ENCODE results near the gene GATA1. TPM values are rescaled to one million over a fixed set of nuclear protein-coding genes. Genes with fewer than 3 reads are reported as not detected.

The GATA1 gene
- total and polyA plus RNA-seq, 4 donors: 0.22 to 0.59 (median 0.42) TPM

GRCh38 chrX:48782216-48782615 is 4.2 kb upstream of the GATA1 start:
- H3K36me3 ChIP-seq (ENCODE audit: control insufficient read depth, insufficient read depth, low read length): no peaks in the 10 kb centered on the region
- WGBS (ENCODE audit: insufficient coverage): 60% methylated on average over 1 of the region's 2 CpGs
- DNase-seq (ENCODE audit: low read depth in 4 of 6, low spot score in 6 of 6): peak in 2 of 6 donors; percentile 37 to 76
- no peaks in the 10 kb centered on the region for H3K9me3 ChIP-seq (ENCODE audit: control insufficient read depth, insufficient read depth, low read length)
- no peak overlapping the region for H3K4me3 ChIP-seq (ENCODE audit: low read depth, low read length)
- no peaks in the 10 kb centered on the region for H3K27me3 ChIP-seq (ENCODE audit: control insufficient read depth, insufficient read depth, low read length)
- no peaks in the 10 kb centered on the region for H3K4me1 ChIP-seq (ENCODE audit: control insufficient read depth, insufficient read depth, low read length)
- H3K27ac ChIP-seq (ENCODE audit: low read depth, low read length): no peak overlapping the region

DNA sequence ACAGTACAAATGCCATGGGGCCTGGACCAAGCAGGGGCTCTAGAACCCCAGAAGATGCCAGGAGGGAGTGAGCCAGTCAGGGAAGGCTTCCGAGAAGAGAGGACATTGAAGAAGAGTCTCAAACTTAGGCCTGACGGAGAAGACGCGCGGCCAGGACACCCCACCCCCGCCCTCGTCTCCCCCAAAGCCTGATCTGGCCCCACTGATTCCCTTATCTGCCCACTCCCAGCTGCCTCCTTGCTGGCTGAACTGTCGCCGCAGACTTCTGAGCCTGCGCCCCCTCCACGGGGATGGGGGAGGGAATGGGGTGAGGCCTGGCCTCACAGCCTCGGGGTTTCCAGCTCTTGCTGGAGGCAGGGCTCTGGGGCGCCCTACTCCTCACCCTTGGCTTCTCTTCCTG is 3.6 kb upstream of the GATA1 start:
- H3K36me3 ChIP-seq (ENCODE audit: control insufficient read depth, insufficient read depth, low read length): no peaks in the 10 kb centered on the region
- no peaks in the 10 kb centered on the region for H3K4me1 ChIP-seq (ENCODE audit: control insufficient read depth, insufficient read depth, low read length)
- H3K4me3 ChIP-seq (ENCODE audit: low read depth, low read length): no peak overlapping the region
- DNase-seq (ENCODE audit: low read depth in 4 of 6, low spot score in 6 of 6): no peak
- peaks cover 2% of the 10 kb centered on the region for H3K27me3 ChIP-seq (ENCODE audit: control insufficient read depth, insufficient read depth, low read length)
- 74% methylated on average over 8 of the region's 13 CpGs for WGBS (ENCODE audit: insufficient coverage)
- H3K27ac ChIP-seq (ENCODE audit: low read depth, low read length): no peak overlapping the region
- no peaks in the 10 kb centered on the region for H3K9me3 ChIP-seq (ENCODE audit: control insufficient read depth, insufficient read depth, low read length)

DNA sequence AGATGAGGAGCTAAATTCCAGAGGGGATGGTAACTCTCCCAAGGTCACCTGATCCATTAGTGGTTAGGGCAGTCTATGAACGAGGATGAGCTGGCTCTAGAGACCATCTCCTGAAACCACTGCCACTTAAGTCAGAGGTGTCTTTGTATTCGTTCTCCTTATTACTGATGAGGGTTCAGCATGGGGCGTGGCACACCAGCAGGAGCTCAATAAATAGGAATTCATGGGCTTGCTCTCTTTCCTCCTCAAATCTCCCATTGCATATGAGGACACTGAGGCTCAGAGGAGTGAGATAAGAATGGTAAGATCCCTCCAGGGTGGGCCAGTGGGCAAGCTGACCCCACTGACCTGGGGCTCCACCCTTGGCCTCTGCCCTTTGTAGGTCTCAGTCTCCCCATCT is 1.7 kb upstream of the GATA1 start:
- Histone ChIP-seq H3K4me1 (ENCODE audit: control insufficient read depth, insufficient read depth, low read length) (no peaks in the 10 kb centered on the region), H3K27ac (ENCODE audit: low read depth, low read length) (no peak overlapping the region), H3K27me3 (ENCODE audit: control insufficient read depth, insufficient read depth, low read length) (peaks cover 2% of the 10 kb centered on the region), H3K4me3 (ENCODE audit: low read depth, low read length) (no peak overlapping the region), H3K36me3 (ENCODE audit: control insufficient read depth, insufficient read depth, low read length) (no peaks in the 10 kb centered on the region), H3K9me3 (ENCODE audit: control insufficient read depth, insufficient read depth, low read length) (no peaks in the 10 kb centered on the region)
- DNase-seq (ENCODE audit: low read depth in 4 of 6, low spot score in 6 of 6): no peak
- WGBS (ENCODE audit: insufficient coverage): 51% methylated on average over 2 of the region's 3 CpGs

GRCh38 chrX:48785186-48785539 is 1.2 kb upstream of the GATA1 start:
- WGBS (ENCODE audit: insufficient coverage): 80% methylated on average over 1 of the region's 1 CpG
- Histone ChIP-seq H3K27ac (ENCODE audit: low read depth, low read length) (no peak overlapping the region), H3K27me3 (ENCODE audit: control insufficient read depth, insufficient read depth, low read length) (peaks cover 2% of the 10 kb centered on the region), H3K36me3 (ENCODE audit: control insufficient read depth, insufficient read depth, low read length) (no peaks in the 10 kb centered on the region), H3K4me1 (ENCODE audit: control insufficient read depth, insufficient read depth, low read length) (no peaks in the 10 kb centered on the region), H3K9me3 (ENCODE audit: control insufficient read depth, insufficient read depth, low read length) (no peaks in the 10 kb centered on the region), H3K4me3 (ENCODE audit: low read depth, low read length) (no peak overlapping the region)
- DNase-seq (ENCODE audit: low read depth in 4 of 6, low spot score in 6 of 6): no peak

GRCh38 chrX:48785540-48786214 is 713 bp upstream of the GATA1 start:
- no peak overlapping the region for H3K27ac ChIP-seq (ENCODE audit: low read depth, low read length)
- WGBS (ENCODE audit: insufficient coverage): 71% methylated on average over 16 of the region's 16 CpGs

GRCh38 chrX:48786825-48787504 is 575 bp downstream of the GATA1 start:
- Histone ChIP-seq H3K27me3 (ENCODE audit: control insufficient read depth, insufficient read depth, low read length) (peaks cover 2% of the 10 kb centered on the region), H3K9me3 (ENCODE audit: control insufficient read depth, insufficient read depth, low read length) (no peaks in the 10 kb centered on the region), H3K27ac (ENCODE audit: low read depth, low read length) (no peak overlapping the region), H3K4me1 (ENCODE audit: control insufficient read depth, insufficient read depth, low read length) (no peaks in the 10 kb centered on the region), H3K4me3 (ENCODE audit: low read depth, low read length) (no peak overlapping the region), H3K36me3 (ENCODE audit: control insufficient read depth, insufficient read depth, low read length) (no peaks in the 10 kb centered on the region)
- WGBS (ENCODE audit: insufficient coverage): 56% methylated on average over 6 of the region's 6 CpGs
- no peak for DNase-seq (ENCODE audit: low read depth in 4 of 6, low spot score in 6 of 6)

More at GRCh38 chrX:48785540-48786214, 713 bp upstream of the GATA1 start:
- no peaks in the 10 kb centered on the region for H3K9me3 ChIP-seq (ENCODE audit: control insufficient read depth, insufficient read depth, low read length)
- H3K36me3 ChIP-seq (ENCODE audit: control insufficient read depth, insufficient read depth, low read length): no peaks in the 10 kb centered on the region
- no peak overlapping the region for H3K4me3 ChIP-seq (ENCODE audit: low read depth, low read length)
- DNase-seq (ENCODE audit: low read depth in 4 of 6, low spot score in 6 of 6): no peak
- peaks cover 2% of the 10 kb centered on the region for H3K27me3 ChIP-seq (ENCODE audit: control insufficient read depth, insufficient read depth, low read length)
- no peaks in the 10 kb centered on the region for H3K4me1 ChIP-seq (ENCODE audit: control insufficient read depth, insufficient read depth, low read length)

DNA sequence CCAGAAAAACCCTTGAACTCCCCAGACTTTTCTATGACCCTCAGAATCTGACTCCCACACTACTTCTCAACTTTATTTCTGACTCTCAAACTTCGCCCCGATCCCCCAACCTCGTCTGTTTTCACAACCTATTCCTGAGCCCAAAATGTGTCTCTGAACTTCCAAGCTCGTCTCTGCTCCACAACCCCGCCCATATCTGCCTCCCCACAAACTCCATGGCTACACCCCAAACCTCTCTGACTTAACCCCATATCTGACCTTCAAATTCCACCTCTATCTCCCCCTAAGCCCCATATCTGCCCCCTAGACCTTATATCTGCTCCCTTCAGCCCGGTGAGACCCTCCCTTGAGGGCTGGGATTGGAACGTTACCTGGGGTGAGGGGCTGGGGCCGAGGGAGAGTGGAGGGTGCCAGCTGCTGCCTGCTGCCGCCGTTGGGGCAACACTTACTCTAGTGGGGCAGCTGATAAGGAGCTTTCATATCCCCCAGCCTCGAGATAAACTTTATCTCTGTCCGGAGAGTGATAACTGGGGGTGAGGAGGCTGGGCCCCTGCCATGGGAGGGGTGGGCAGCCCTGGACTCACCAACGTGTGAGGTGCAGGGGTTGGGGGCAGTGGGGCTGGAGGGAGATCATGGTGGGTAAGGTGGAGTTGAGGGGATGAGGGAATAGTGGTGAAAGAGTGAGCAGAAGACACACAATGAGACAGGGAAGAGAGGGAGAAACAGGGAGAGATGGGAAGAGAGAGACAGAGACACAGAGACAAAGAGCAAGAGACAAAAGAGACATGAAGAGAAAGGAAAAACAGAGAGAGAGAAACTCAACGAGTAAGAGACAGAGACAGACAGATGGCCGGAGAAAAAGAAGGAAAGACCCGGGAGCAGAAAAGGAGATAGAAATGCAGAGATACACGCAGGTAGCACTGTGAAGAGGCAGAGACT is 1.4 kb downstream of the GATA1 start:
- no peak for DNase-seq (ENCODE audit: low read depth in 4 of 6, low spot score in 6 of 6)
- WGBS (ENCODE audit: insufficient coverage): 63% methylated on average over 15 of the region's 17 CpGs
- H3K4me3 ChIP-seq (ENCODE audit: low read depth, low read length): no peak overlapping the region
- H3K9me3 ChIP-seq (ENCODE audit: control insufficient read depth, insufficient read depth, low read length): no peaks in the 10 kb centered on the region
- H3K4me1 ChIP-seq (ENCODE audit: control insufficient read depth, insufficient read depth, low read length): no peaks in the 10 kb centered on the region
- no peaks in the 10 kb centered on the region for H3K36me3 ChIP-seq (ENCODE audit: control insufficient read depth, insufficient read depth, low read length)
- H3K27me3 ChIP-seq (ENCODE audit: control insufficient read depth, insufficient read depth, low read length): peaks cover 2% of the 10 kb centered on the region
- no peak overlapping the region for H3K27ac ChIP-seq (ENCODE audit: low read depth, low read length)

DNA sequence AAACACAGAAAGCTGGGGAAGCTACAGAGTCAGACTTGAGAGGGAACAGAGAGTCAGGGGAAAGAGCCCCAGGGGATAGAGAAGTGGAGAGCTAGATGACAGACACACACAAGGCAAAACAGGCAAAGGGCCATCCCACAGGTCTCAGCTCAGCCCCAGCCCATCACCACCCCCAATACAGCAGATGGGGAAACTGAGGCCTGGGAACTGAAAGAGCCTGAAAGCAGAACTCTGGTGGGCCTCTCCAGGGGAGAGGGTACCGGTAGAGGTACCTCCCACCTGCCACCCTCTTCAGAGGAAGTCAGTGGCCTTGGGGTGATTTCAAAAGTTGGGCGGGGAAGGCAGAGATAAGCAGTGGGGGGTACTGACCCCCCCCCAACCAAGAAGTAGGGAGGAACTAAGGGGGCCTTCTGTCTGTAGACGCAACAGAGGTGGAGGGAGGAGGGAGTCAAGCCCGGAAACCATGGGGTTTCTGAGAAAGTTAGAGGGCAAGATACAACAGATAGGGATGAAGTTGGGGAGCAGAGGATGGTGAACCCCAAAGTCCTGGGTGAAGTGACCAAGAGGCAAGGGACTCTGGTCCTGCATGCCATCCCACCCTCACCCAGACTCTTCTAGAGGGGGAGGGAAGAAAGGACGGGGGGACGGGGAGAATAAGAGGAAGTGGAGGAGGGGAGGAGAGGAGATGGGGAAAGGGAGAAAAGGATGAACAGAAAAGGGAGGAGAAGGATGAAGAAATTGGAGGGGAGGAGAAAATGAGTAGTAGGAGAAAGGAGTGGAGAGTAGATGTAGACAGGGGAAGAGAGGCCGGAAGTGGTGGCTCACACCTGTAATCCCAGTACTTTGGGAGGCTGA is 3.2 kb downstream of the GATA1 start:
- H3K27ac ChIP-seq (ENCODE audit: low read depth, low read length): no peak overlapping the region
- DNase-seq (ENCODE audit: low read depth in 4 of 6, low spot score in 6 of 6): no peak
- no peaks in the 10 kb centered on the region for H3K36me3 ChIP-seq (ENCODE audit: control insufficient read depth, insufficient read depth, low read length)
- 79% methylated on average over 2 of the region's 7 CpGs for WGBS (ENCODE audit: insufficient coverage)
- no peak overlapping the region for H3K4me3 ChIP-seq (ENCODE audit: low read depth, low read length)
- peaks cover 2% of the 10 kb centered on the region for H3K27me3 ChIP-seq (ENCODE audit: control insufficient read depth, insufficient read depth, low read length)
- H3K9me3 ChIP-seq (ENCODE audit: control insufficient read depth, insufficient read depth, low read length): no peaks in the 10 kb centered on the region
- H3K4me1 ChIP-seq (ENCODE audit: control insufficient read depth, insufficient read depth, low read length): no peaks in the 10 kb centered on the region

DNA sequence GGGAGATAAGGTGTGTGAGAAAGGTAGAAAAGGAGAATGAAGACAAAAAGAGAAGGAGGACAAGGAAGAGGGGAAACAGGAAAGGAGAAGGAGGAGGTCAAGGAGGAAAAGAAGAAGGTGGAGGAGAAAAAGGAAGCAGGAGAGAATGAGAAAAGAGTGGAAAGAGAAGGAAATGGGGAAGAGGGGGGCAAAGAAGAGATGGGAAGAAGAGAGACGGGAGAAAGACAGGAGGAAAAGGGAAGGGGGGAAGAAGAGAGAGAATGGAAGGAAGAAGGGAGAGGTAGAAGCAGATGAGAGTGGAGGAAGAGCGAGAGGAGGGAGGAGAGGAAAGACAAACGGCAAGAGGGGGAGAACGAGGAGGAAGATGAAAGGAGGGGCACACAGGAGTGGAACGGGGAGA is 4.1 kb downstream of the GATA1 start:
- no peak for DNase-seq (ENCODE audit: low read depth in 4 of 6, low spot score in 6 of 6)
- no peak overlapping the region for H3K27ac ChIP-seq (ENCODE audit: low read depth, low read length)
- no peaks in the 10 kb centered on the region for H3K4me1 ChIP-seq (ENCODE audit: control insufficient read depth, insufficient read depth, low read length)
- no peak overlapping the region for H3K4me3 ChIP-seq (ENCODE audit: low read depth, low read length)
- H3K9me3 ChIP-seq (ENCODE audit: control insufficient read depth, insufficient read depth, low read length): no peaks in the 10 kb centered on the region
- peaks cover 2% of the 10 kb centered on the region for H3K27me3 ChIP-seq (ENCODE audit: control insufficient read depth, insufficient read depth, low read length)
- no peaks in the 10 kb centered on the region for H3K36me3 ChIP-seq (ENCODE audit: control insufficient read depth, insufficient read depth, low read length)
- 62% methylated on average over 5 of the region's 5 CpGs for WGBS (ENCODE audit: insufficient coverage)
